GM18517 (cell line): Measurements from ENCODE around the gene SEPTIN2.
"Not testable (repeated sequence)": the region's sequence is repeated elsewhere in the genome, so short reads cannot be mapped to it uniquely, and the experiment has no call there.

ENCODE experiments used
- ATAC-seq: cut with Tn5 transposase; IDR thresholded peaks from one replicate; pipeline ENCODE4 v1.9.1; 2021; ENCODE audit warnings: mild to moderate bottlenecking, moderate library complexity; ENCODE audit not compliant: unreplicated experiment

SEPTIN2 gene

DNA sequence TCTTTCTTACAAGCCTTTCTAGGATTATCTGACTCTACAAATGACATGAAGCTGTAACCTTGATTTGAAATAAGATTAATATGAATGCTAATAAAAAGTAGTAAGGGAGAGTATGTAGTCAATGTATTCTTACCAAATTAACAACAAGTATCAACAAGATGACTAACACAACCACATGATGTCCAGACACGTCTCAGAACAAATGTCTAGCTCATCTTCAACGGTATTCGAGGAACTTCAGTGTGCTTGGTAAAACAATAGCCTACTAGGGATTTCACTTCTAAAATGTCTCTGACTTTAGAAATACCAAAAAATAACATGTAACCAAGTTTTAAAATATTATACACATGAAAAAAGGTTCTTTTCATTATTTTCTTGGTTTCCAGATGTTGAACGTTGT lies 3.6 kb upstream of the SEPTIN2 start:
- no peak for ATAC-seq

DNA sequence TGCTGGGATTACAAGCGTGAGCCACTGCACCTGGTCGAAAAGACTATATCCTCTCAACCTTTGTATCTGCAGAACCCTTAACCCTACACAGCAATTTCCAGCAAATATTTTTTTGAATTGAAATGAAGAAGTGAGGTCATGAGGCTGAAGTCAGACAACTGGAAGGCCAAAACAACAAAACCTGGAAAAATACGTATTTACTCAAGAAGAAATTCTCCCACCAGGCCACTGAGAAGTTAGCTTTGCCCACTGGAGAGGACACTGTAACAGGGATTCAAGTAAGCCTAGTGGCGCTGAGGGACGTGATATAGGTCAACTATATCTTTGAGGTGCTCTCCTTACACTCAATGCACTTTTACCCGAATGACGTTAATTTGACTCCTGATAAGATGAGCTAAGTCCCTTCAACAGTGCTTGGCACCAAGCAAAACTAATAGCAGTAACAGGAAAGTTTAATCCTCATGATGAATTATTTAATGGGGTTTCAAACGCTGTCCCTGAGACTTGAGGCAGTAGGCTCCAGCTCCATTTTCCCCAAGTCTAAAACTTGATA lies 2.1 kb upstream of the SEPTIN2 start:
- ATAC-seq, result no peak

DNA sequence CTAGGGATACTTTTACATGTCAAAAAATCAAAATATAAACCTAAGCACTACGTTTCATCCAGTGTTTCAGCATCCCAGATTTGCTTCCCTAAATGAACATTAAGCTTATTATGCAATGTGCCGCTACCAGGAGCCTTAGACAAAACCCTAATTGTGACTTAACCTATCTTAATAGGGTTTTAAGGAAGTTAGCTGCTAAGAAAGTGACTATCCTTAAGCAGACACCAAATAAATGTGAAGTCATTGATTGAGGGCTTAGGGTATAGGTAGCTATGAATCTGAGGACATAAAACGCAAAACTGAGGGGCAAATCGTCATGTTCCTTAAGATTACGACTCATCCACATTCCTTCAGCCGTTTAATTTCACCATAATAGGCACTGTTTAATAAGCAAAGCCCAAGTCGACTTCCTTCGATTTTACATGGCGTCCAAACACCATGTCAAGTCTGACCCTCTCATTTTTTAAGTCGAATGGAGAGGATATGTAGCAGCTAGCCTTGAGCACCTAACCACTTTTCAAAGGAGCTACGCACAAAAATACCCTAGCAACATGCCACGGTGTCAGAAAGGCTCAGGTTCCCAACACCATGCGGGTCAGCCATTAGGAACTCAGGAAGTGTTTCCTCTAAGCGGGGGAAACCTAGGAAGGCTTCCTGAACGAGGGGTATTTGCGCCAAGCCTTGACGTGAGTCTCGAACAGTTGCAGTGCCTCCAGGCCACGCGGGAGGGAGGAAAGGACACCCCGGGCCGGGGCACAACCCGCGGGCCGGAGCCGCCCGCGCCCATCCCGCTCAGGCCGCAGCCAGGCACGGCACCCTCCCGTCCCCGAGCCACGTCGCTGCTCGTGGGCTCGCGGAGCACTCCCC lies 1.3 kb upstream of the SEPTIN2 start:
- ATAC-seq, result peak; percentile 33

DNA sequence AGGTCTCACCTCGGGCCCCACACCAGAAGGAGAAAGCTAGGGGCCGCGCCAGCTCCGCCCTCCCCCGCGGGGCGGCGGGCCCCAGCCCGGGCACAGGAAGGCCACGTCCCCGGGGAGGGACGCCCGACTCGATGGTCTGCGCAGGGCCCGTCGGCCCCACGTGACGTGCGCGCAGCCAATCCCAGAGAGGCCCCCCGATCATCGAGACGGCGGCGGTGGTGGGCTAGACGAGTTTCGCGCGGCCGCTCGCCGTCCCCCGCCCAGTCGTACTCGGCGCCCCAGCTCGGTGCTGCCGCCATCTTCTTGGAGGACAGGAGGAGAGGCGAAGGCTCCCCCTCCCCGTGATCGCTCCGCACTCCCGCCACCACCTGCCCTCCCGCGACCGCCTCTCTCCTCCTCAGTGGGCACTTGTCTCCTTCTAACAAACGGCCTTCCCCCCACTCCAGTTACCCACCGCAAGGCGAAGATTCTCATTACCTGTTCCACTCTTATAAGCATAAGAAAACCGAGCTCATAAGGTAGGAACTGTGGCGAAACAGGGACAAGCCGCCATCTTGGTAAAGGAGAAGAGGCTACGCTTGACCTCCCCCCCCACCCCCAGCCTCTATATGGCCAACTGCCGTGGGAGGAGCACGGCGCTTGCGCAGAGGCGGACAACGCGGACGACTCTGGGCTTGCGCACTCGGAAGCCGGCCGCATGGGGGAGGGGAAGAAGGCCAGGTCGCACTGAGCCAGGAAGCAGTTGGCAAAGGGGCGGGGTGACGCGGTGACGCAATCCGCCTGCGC lies 439 bp upstream of the SEPTIN2 start, which contains the start of gene HDLBP:
HDLBP (minus strand) TSS at position 580 of the 786 bp plus-strand sequence. CDS start 48,803 bp downstream, outside the sequence.
- ATAC-seq, result peak; percentile 67

DNA sequence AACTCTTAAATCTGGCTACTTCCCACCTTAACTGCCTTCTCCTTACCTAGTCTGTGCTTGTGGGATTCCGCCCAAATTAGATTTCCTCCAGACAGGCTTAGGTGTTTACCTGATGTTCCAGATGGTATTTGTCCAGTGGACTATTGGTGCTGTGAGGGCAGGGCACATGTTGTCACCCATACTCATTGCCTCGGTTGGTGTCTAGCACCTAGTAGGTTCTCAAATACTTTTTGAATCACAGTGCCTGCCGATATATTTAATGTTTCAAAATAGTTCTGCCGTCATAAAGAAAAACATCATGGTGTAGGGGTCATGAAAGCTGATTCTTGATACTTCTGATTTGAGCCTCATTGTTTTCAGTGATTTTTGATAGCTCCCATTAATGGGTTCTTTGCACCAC lies 1.1 kb downstream of the SEPTIN2 start:
- no peak for ATAC-seq

DNA sequence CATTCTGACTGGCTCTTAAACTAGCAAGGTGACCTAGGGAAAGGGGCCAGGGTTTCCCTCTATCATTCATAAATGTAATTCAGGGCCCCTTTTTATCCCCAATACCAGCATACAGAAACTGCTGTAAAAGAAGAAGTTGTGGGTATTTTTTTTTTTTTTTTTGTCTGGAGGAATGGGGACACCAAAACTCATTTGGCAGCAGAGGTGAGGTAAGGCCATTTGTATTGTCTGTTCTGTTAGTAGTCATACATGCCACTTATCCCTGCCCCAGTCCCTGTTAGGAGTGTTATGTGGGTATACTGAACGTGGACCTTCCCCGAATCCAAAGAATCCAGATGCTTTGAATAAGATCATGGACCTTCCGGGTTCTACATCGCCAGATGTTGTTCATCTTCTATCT lies 1.7 kb downstream of the SEPTIN2 start:
- no peak for ATAC-seq

DNA sequence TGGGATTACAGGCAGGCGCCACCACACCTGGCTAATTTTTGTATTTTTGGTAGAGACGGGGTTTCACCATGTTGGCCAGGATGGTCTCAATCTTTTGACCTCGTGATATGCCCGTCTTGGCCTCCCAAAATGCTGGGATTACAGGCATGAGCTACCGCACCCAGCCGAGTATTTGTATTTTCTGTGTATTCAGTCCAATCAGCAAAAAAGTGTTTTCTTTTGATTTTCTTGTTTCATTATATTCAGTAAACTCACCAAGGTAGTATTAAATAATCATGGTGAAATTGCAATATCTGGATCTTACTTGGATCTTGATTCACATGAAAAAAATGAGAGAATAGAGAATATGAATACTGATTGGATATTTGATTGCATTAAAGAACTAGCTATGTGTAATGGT lies 3.1 kb downstream of the SEPTIN2 start:
- not testable (repeated sequence) for ATAC-seq

DNA sequence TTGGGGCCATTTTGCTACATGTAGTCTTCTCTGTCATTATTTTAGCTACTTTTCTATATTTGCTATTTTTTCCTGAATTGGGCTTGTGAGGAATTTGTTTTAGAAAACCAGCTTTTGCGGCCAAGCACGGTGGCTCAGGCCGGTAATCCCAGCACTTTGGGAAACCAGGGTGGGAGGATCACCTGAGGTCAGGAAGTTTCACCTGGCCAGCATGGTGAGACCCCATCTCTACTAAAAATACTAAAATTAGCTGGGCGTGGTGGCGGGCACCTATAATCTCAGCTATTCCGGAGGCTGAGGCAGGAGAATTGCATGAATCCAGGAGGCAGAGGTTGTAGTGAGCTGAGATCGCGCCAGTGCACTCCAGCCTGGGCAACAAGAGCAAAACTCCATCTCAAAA lies 4.7 kb downstream of the SEPTIN2 start:
- no peak for ATAC-seq

DNA sequence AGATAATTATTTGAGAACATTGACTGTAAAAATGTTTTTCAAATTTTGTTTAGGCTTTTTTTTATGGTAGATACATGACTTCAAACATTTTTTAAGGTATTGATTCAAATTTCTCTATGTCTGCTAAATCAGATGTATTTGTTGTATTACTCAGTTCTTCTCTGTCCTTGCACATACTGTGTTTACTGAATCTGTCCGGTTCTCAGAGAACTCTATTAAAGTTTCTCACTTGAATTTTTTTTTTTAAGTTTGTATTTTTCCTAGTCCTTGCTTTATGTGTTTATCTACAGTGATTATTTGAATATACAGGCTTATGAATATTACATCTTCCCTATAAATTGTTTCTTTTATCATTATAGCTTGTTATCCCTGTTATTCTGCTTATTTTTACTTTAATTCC lies 5.3 kb downstream of the SEPTIN2 start:
- ATAC-seq, result no peak

DNA sequence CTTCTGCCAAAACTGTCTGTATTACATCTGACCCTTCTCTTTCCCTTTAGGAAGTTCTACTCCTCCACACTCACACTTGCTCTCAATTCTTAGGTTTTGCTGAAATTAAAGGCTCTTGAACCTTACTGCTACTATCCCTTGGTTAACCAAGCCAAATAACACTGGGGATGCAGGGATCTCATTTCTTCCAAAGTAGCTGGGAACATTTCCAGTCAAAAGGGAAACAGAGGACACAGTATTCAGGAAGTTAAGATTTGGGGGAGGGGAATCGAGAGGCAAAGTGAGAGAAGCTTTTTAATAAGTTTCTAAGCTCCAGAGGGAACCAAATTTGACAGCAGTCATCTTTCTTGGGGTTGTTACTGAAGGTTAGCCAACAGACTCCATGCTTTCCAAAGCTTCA lies 6.2 kb downstream of the SEPTIN2 start:
- no peak for ATAC-seq

DNA sequence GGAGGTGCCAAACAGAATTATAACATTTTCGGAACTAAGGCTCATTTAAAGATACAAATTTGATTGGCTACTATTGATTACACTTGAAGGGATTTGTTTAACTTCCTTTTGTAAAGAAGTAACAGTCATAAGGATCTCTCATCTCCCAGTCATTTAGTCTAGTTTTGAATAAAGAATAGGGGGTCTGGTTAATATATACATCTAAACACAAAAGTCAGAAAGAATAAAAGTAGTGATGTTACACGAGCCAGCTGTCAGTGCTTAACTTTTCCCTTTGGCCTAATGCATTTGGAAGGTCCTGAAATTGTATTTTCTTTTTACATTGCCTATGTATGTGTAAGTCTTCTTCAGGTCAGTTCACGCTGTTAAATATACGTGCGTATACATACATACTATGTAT lies 8.1 kb downstream of the SEPTIN2 start:
- ATAC-seq, result no peak

DNA sequence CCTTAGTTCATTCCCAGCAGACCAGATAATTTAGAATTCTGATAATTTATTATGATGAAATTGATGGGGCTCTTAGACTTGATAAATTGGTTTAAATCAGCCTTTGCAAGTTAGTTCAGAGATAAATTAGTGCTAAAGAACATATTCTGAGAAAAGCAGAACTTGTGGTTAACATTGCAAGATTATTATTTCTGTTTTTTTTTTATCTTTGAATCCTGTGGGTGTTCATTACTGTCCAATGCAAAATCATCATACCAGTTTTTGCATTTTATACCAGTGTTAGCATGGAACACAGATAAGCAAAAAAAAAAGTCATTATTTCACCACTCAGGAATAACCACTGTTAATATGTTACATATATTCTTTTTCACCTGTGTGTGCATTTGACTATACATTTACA lies 9.1 kb downstream of the SEPTIN2 start:
- ATAC-seq, result no peak

DNA sequence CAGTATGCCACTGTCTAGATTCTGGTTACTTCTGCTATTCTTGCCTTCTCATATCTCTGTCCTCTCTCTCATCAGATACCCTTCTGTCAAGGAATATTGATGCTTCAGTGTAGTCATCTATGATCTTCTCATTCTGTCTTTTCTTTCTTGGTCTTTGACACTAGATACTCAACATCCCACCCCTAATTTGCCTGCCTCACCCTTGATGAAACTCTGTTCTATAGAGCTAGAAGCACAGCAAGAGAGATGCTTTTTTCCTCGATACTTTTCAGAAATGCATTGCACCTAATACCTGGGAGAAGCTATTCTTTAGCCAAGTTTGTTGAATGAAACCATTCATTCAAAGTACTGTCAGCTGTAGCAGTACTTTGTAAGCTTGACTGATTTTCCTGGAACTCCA lies 9.5 kb downstream of the SEPTIN2 start:
- ATAC-seq, result no peak

DNA sequence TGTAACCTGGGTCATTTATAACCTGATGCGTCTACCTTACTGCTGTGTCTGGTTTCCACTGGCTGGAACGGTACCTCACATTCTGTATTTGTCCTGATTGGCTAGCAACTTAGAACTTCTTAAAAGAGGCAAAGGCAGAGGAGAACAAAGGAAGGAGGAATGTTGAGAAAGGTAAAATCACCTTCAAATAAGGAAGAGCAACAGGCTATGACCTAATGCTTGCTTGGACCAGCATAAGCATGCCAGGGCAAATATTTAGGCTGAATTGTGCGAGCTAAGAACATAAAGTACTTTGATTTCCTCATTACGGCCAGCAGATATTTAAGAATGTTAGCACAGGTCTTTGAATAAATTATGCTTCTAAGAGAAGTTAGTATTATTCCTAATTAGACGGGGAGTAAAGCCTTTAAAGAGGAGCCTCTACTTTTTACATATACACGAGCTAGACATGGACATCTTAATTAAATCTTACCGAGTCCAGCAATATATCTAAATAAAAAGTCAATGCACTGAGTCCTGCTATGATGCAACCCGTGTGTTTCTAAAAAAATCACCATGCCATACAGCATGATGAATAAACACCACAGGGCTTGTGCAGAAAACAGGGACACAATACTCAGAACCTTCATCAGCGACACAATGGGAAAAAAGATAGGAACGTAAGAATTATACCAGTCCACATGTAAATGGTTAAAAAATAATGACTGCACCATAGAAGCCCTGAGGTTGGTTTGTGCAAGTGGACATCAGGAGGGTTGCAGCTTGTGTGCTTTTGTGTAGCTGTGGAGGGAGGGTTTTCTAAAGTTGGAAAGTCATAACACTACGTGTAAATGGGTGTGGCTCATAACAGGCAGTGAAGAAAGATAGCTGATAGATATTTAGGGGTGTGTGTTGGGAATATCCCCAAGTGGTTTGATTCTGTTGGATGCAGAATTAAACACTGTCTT lies 14.2 kb downstream of the SEPTIN2 start:
- ATAC-seq, result no peak

DNA sequence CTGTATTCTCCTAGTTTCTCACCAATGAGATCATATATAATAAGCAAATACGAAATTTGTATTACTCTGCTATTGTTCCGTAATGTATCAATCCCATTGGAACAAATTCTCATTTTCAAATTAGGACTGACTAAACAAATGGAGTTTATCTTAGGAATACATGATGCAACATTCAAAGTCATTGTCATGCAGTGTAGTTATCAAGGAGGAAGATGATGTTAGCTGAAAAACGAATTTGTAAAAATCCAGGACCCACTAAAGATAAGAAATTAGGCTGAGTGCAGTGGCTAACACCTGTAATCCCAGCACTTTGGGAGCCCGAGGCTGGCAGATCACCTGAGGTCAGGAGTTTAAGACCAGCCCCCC lies 14.9 kb downstream of the SEPTIN2 start:
- ATAC-seq, result no peak

DNA sequence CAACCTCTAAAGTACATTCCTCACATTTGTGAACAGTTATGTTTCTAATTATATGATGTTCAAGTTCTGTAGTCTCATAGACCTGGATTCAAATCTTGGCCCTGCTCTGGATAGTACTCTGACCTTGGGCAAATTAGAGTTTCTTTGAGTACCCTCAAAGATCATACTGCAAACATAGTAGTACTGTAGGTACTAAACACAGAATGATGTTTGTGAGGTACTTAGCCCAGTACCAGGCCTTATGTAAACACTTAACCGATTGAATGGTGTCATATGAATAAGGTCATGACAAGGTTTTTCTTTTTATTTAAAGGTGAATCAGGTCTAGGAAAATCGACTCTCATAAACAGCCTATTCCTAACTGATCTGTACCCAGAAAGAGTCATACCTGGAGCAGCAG lies 19.1 kb downstream of the SEPTIN2 start:
- no peak for ATAC-seq

DNA sequence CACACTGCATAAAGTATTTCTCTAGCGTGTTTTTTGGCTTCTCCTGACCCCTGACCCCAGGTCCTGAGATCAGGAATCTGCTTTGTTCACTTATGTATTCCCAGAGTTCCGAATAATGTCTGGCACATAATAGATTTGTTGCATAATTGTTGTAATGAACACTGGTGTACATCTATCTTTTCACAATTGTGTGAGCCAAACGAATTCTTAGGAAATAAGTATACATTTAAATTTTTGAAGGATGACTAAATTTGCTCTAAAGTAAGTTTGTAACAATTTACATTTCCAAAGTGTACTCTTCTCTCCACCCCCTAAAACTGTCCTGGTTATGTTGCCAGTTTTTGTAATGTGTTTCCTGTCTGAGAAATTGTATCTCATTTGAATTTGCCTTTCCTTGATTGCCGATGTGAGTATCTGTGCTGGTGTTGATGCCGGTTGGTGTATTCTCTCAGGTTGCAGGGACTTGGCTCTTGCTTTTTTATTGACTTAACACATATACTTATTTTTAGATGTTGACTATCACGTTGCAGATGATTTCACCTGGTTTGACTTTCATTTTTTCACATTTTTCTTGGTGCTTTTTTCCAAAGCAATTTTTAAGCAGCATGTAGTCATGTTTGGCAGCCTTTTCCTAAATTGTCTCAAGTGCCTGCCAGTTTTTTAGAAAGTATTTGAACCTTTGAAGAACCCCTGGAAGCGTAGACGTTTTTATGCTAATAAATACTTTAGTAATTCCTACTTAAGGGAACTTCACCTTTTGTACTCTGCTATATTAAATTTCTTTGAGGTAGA lies 24.3 kb downstream of the SEPTIN2 start:
- ATAC-seq, result no peak

DNA sequence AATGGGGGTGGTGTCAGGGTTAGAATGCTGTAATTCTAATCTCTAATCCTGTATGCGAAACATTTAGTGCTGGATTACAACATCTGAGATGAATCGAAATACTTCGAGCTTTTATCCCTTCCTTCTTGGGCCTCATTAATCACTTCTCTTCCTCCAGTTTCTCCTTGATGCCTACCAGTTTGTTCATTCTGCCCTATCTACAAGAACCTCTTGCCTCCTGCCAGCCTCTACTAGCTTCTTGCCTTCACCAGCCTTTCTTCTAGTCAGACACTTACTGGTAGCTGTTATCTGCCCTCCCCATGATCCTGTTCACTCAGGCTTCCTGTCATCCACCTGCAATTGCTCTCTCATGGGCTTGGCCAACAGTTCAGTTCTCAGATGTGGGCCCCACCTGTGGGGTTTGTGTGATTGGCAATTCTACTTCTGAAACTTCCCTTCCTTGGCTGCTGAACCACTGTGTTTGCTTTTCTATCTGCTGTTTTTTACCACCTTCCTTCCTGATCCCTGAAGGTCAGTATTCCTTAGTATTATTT lies 25.0 kb downstream of the SEPTIN2 start:
- ATAC-seq, result no peak

DNA sequence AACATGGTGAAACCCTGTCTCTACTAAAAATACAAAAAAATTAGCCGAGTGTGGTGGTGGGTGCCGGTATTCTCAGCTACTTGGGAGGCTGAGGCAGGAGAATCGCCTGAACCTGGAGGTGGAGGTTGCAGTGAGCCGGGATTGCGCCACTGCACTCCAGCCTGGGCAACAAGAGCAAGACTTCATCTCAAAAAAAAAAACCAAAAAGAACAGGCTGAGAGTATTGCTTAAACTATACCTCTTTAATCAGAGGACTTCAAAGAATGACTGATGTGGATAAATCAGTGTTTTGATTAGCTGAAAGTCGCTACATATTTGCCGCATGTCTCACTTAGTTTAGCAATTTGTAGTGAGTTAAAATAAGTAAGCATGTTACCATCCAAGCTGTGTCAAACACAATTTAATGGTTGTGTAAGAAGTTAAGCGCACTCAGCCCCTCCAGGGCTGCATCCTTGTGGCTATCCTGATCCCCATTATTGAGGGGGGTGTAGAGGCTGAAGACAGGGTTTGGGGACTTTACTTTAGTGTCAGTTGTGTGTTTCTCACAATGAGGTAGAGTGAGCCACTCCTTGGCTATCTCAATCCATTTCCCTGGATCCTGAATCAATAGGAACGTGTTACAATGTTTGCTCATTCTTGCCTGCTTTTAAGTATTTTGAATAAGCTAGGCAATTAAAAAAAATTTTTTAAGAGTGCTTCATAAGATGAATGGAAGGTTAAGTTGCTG lies 29.4 kb downstream of the SEPTIN2 start:
- ATAC-seq, result no peak
